Keratinocyte (primary cell): ENCODE data around the gene MCM6.

Experiments used
- CTCF ChIP-seq, 3 experiments: IDR thresholded peaks in 1 of 3; conservative IDR thresholded peaks in 1 of 3; optimal IDR thresholded peaks in 1 of 3; 2 replicates in 2 of 3; 3 replicates in 1 of 3; pipeline versions ENCODE3 to v1.5.1; 2011; ENCODE audit warnings: low read length in 3 of 3, mild to moderate bottlenecking in 3 of 3, moderate library complexity in 2 of 3, control low read depth in 1 of 3, inconsistent platforms in 1 of 3; ENCODE audit not compliant: insufficient read depth in 2 of 3; ENCODE audit errors: extremely low read depth in 1 of 3
- EZH2 ChIP-seq: IDR thresholded peaks from one replicate; pipeline ENCODE4 v1.6.1; 2012; ENCODE audit warnings: inconsistent platforms, mild to moderate bottlenecking, low read length, moderate library complexity

DNA sequence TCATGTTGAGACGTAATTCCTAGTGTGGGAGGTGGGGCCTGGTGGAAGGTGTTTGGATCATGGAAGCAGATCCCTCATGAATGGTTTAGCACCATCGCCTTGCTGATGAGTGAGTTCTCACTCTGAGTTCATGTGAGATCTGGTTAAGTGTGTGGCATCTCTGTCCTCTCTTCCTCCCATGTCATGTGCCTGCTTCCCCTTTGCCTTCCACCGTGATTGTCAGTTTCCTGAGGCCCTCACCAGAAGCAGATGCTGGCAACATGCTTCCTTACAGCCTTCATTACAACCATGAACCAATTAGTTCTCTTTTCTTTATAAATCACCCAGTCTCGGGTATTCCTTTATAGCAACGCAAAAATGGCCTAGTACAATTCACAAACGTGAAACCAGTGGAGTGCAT lies 14.6 kb upstream of the MCM6 start:
- TF ChIP-seq CTCF (optimal IDR thresholded peaks at IDR 0.05 in 1 of 3, IDR thresholded peaks at IDR 0.05 in 1 of 3, conservative IDR thresholded peaks at IDR 0.05 in 1 of 3; ENCODE audit: extremely low read depth in 1 of 3, insufficient read depth in 2 of 3, low read length in 3 of 3) = no peak
- TF ChIP-seq EZH2 = no peak
